Cardiac muscle cell (in vitro differentiated cells and primary cell): Measurements from ENCODE around the gene COL4A2. TPM values are rescaled to one million over a fixed set of nuclear protein-coding genes. Genes with fewer than 3 reads are reported as not detected.

ENCODE experiments used
- DNase-seq, 2 donors: peaks; one replicate each; pipeline versions ENCODE4 v3.0.0 to v3.0.0-alpha.2; 2010 to 2017; ENCODE audit warnings: low read depth in 1 of 2, low spot score in 1 of 2
- H3K27ac ChIP-seq: fragments of 200-600 bp; sonication (generic); 2 replicates; pipeline ENCODE4 v1.5.1; 2016
- H3K27me3 ChIP-seq: fragments of 200-600 bp; sonication (generic); 2 replicates; pipeline ENCODE4 v1.6.0; 2016; ENCODE audit warnings: control low read depth
- H3K36me3 ChIP-seq: fragments of 200-600 bp; sonication (generic); 2 replicates; pipeline ENCODE4 v1.5.1; 2016; ENCODE audit warnings: control low read depth
- H3K4me1 ChIP-seq: fragments of 200-600 bp; sonication (generic); 2 replicates; pipeline ENCODE4 v1.8.1; 2017; ENCODE audit warnings: low read depth, mild to moderate bottlenecking, mixed run types
- H3K4me3 ChIP-seq: fragments of 200-600 bp; sonication (generic); 2 replicates; pipeline ENCODE4 v1.5.1; 2016; ENCODE audit warnings: mild to moderate bottlenecking
- H3K9me3 ChIP-seq: fragments of 200-600 bp; sonication (generic); 2 replicates; pipeline ENCODE4 v1.5.1; 2017; ENCODE audit warnings: low read depth, mild to moderate bottlenecking, control low read depth
- polyA plus RNA-seq: library from polyadenylated mRNA; unstranded; fragments of >200 nt; fragmentation: Nextera tagmentation; extraction: Ambion mirVana; gene quantifications from 2 replicates; pipeline ENCODE4 v1.2.1, GENCODE V29; 2016
- total RNA-seq: library from RNA; depleted of rRNA; stranded (reverse); fragments of >200 nt; gene quantifications from 2 replicates; pipeline ENCODE4 v1.2.3, GENCODE V29; 2016
- TF ChIP-seq, protein P1 (sequence below): IDR thresholded peaks from 2 replicates; pipeline ENCODE4 v1.5.1; 2012; ENCODE audit warnings: low read depth, mild to moderate bottlenecking, low read length

The COL4A2 gene
- total and polyA plus RNA-seq, 2 experiments from 2014 or later = 184 to 516 TPM

DNA sequence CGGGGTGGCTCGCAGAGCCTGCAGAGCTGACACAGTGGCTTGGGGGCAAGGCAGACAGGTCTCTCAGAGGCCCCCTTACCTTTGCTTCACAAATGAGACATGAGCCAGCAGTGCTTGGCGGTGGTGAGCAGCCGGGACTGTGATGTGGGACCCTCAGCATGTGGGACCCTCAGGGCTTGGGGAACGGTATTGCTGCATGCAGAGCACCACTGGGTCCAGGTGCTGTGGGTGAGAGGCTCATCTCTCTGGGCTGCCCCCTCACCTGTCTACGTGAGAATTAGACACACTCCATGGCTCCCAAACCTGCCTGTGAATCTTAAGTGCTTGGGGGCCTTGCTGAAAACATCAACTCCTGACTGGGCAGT, 106.6 kb downstream of the COL4A2 start:
- DNase-seq = no peak
- no peaks in the 10 kb centered on the region for H3K27me3 ChIP-seq
- no peaks in the 10 kb centered on the region for H3K9me3 ChIP-seq
- TF ChIP-seq, protein P1, sequence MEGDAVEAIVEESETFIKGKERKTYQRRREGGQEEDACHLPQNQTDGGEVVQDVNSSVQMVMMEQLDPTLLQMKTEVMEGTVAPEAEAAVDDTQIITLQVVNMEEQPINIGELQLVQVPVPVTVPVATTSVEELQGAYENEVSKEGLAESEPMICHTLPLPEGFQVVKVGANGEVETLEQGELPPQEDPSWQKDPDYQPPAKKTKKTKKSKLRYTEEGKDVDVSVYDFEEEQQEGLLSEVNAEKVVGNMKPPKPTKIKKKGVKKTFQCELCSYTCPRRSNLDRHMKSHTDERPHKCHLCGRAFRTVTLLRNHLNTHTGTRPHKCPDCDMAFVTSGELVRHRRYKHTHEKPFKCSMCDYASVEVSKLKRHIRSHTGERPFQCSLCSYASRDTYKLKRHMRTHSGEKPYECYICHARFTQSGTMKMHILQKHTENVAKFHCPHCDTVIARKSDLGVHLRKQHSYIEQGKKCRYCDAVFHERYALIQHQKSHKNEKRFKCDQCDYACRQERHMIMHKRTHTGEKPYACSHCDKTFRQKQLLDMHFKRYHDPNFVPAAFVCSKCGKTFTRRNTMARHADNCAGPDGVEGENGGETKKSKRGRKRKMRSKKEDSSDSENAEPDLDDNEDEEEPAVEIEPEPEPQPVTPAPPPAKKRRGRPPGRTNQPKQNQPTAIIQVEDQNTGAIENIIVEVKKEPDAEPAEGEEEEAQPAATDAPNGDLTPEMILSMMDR = no peak
- no peak overlapping the region for H3K4me3 ChIP-seq
- no peak overlapping the region for H3K27ac ChIP-seq
- no peaks in the 10 kb centered on the region for H3K36me3 ChIP-seq
- H3K4me1 ChIP-seq = peaks cover 40% of the 10 kb centered on the region

DNA sequence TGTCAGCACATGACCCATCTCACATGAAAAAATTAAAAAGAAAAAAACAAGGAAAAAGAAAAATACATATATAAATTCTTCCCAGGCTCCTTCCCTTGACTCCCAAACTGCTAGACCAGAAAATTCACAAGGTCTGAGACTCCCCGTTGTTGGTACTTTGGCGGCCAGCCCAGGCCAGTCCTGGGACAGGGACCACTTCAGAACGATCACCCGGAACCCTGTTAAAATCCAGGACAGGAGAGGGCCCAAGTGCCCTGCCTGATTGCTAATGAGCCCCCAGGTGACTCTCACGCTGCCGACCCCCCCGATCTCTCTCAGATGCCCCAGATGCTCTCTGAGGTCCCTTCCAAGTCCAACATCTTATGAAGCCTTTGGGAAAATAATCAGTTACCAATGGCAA, 107.2 kb downstream of the COL4A2 start:
- Histone ChIP-seq H3K36me3 (no peaks in the 10 kb centered on the region), H3K4me1 (peaks cover 40% of the 10 kb centered on the region), H3K27me3 (no peaks in the 10 kb centered on the region), H3K27ac (no peak overlapping the region), H3K9me3 (no peaks in the 10 kb centered on the region), H3K4me3 (no peak overlapping the region)
- no peak for DNase-seq
- TF ChIP-seq, protein P1 = no peak

DNA sequence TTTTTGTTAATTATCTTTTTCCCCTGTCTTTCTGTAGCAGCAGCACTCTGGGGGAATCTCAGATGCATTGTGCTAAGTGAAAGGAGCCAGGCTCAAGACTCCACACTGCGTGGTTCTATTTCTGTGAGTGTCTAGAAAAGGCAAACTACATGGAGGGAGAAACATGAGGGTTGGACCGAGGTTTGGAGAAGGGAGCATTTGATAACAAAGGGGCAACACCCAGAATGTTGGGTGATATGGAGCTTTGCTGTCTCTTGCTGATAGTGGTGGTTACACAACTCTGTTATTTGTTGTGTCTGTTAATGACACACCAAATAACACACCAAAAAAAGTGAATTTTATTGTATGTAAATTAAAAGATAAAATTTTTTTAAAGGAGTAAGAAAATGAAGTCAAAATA, 107.8 kb downstream of the COL4A2 start:
- H3K4me3 ChIP-seq = no peak overlapping the region
- peaks cover 40% of the 10 kb centered on the region for H3K4me1 ChIP-seq
- H3K27ac ChIP-seq = peak overlapping the region; percentile 32
- no peak for DNase-seq
- H3K36me3 ChIP-seq = no peaks in the 10 kb centered on the region
- TF ChIP-seq, protein P1 = no peak
- no peaks in the 10 kb centered on the region for H3K9me3 ChIP-seq
- H3K27me3 ChIP-seq = no peaks in the 10 kb centered on the region

DNA sequence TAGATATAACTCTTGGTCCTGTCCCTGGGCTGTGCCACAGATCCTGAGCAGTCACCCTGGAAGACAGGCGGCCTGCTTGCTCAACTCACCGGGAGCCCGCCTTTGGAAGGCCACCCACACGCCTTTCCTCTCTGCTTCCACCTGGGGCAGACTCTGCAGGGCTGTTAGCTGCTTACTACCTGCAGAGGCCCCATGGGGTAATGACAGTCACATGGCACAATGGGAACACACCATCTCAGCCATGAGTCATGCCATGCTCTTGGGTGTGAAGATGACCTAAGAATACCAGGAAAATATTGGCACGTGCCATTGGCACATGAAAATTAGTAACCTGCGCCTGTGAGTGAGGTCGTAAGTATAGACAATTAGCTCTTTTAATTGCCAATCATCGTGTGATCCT, 108.6 kb downstream of the COL4A2 start:
- H3K4me3 ChIP-seq = no peak overlapping the region
- H3K36me3 ChIP-seq = no peaks in the 10 kb centered on the region
- H3K27me3 ChIP-seq = no peaks in the 10 kb centered on the region
- H3K9me3 ChIP-seq = no peaks in the 10 kb centered on the region
- no peak for DNase-seq
- peaks cover 40% of the 10 kb centered on the region for H3K4me1 ChIP-seq
- H3K27ac ChIP-seq = peak overlapping the region; percentile 50
- TF ChIP-seq, protein P1 = no peak

DNA sequence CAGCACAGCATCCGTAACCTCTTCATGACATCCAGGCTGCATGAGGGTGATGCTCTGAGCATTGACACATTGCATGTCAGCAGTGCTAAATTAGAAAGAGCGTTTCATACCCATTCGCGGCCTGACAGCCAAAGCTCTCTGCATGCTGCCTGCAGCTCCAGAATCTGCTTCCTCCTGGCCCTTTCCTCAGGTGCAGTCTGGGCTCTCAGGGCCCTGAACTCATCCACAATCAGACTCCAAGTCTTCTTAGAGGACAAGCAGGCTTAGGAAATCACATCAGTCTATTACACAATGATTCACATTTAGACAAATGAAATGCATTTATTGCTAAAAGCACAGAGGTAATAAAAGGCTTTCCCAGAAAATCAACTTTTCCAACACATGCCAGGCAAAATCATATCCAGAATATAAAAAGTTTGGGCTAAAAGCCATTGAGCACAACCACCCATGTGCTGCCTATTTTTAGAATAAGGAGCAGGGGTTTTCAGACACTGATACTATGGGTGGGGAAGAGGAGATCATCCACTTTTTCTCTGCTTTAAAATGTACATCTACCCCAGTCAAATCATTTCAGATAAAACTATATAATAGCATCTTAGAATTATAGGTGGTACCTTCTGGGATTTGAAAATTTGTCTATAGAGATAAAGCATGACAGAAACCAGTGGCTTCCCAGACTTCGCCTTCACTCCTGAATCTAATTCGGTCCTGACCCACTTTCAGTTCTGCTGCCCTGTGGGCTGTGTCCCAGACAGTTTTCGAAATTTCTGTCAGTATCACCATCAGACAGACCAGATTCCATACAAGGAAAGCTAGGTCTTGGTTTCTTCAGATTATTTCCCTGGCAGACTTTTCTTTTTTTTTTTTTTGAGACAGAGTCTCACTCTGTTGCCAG, 109.3 kb downstream of the COL4A2 start:
- Histone ChIP-seq H3K36me3 (no peaks in the 10 kb centered on the region), H3K4me1 (peaks cover 40% of the 10 kb centered on the region), H3K27me3 (no peaks in the 10 kb centered on the region), H3K27ac (peak overlapping the region; percentile 50), H3K9me3 (no peaks in the 10 kb centered on the region), H3K4me3 (no peak overlapping the region)
- peak in 1 of 2 donors; percentile 50 for DNase-seq
- TF ChIP-seq, protein P1 = no peak
